GM23248 (cell line): ENCODE measurements around the gene DPYSL5.

ENCODE experiments used
- EZH2 ChIP-seq: fragments of 200-600 bp; sonication (generic); IDR thresholded peaks from 2 replicates; pipeline ENCODE4 v1.6.1; 2018; ENCODE audit warnings: antibody characterized with exemption, mild to moderate bottlenecking; ENCODE audit not compliant: insufficient read depth, poor library complexity, severe bottlenecking
- EZH2phosphoT487 ChIP-seq: fragments of 200-600 bp; sonication (generic); IDR thresholded peaks from 2 replicates; pipeline ENCODE4 v1.6.1; 2018; ENCODE audit warnings: antibody characterized with exemption, moderate library complexity, mild to moderate bottlenecking, low read depth; ENCODE audit not compliant: insufficient read depth

DNA sequence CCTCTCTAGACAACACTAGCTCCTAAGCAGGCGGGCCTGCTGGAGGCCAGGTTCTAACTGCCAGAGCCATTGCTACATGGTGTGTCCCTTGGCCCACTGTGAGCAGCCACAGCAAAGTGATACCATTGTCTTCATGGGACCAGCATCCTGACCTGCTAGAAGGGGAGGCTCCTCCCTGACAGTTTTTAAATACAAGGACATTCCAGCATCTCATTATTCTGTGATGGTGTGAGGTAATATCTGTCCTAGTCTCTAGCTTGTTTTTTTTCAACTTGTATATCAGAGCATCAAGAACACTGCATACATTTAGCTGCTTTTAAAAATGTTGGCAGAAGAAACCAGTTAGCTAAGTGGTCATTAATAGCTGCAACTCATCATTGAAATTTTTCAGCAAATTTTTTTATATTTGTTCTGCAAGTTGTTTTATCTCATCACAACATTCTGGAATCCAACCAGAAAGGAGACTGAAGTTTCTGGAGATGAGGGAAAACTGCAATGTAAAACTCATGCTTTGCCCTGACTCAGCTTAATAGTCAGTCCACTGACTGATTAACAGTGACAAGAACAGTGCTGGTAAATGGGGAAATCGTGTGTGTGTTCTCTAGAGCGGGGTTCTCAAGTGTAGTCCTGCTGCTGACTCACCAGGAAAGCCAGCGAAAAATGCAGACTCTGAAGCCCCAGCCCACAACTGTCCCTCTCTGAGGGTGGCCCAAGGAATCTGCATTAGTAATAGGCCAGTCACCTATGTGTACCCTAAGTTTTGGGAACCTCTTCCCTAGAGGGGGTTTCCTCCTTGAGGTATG, 140.3 kb downstream of the DPYSL5 start:
- TF ChIP-seq EZH2, result no peak
- no peak for TF ChIP-seq EZH2phosphoT487
